ENCODE results near the gene LIMCH1. TPM values are rescaled to one million over a fixed set of nuclear protein-coding genes. Genes with fewer than 3 reads are reported as not detected.

LIMCH1 gene
- polyA plus RNA-seq, 1 donor (not counting 4 experiments of a cell fraction or from before 2014, with no cell fraction given), result 1.1 TPM

- Histone ChIP-seq H3K4me1 (ENCODE audit: control insufficient read depth, extremely low read depth, insufficient read depth, low read length) (no peaks in the 10 kb centered on the region), H3K36me3 (ENCODE audit: control insufficient read depth in 2 of 2, extremely low read depth in 1 of 2, insufficient read depth in 2 of 2, low read length in 2 of 2) (no peaks in the 10 kb centered on the region), H3K4me2 (ENCODE audit: control insufficient read depth, extremely low read depth, insufficient read depth, low read depth, low read length) (no peak overlapping the region), H3K9me3 (ENCODE audit: control insufficient read depth, low read depth, low read length) (no peaks in the 10 kb centered on the region), H2AFZ (ENCODE audit: control insufficient read depth, low read length) (no peak overlapping the region), H3K27me3 (ENCODE audit: control insufficient read depth, extremely low read depth, insufficient read depth, low read length) (no peaks in the 10 kb centered on the region), H3K27ac (ENCODE audit: control insufficient read depth, insufficient read depth, low read length) (no peak overlapping the region), H3K9ac (ENCODE audit: control insufficient read depth, extremely low read depth, insufficient read depth, low read length) (no peak overlapping the region), H4K20me1 (ENCODE audit: control insufficient read depth, extremely low read depth, insufficient read depth, low read length) (no peaks in the 10 kb centered on the region), H3K79me2 (ENCODE audit: control insufficient read depth, insufficient read depth, low read length) (no peaks in the 10 kb centered on the region), H3K4me3 (ENCODE audit: control insufficient read depth in 2 of 3, extremely low read depth in 1 of 3, insufficient read depth in 2 of 3, low read depth in 1 of 3, low read length in 3 of 3) (no peak overlapping the region), H3K9me1 (ENCODE audit: control insufficient read depth, extremely low read depth, insufficient read depth, low read length) (no peaks in the 10 kb centered on the region)
- TF ChIP-seq CTCF (optimal IDR thresholded peaks at IDR 0.05 in 1 of 3, IDR thresholded peaks at IDR 0.05 in 1 of 3, conservative IDR thresholded peaks at IDR 0.05 in 1 of 3; ENCODE audit: extremely low read depth in 1 of 3, insufficient read depth in 2 of 3, low read length in 3 of 3), result no peak
- no peak for TF ChIP-seq EZH2 (IDR thresholded peaks at IDR 0.05; ENCODE audit: low read length)
- DNase-seq (ENCODE audit: low read depth, low spot score) (no peak), FAIRE-seq (no peak)
- dilution Hi-C loops (cut with MboI; ENCODE audit: extremely low pct_ligation_motif_present, low sequenced_read_pairs), result no loop called here
Measured at GRCh38 chr4:41613386-41613785, 75.4 kb downstream of the LIMCH1 start.

GRCh38 chr4:41613821-41614220 is 75.9 kb downstream of the LIMCH1 start:
- H3K4me1 ChIP-seq (ENCODE audit: control insufficient read depth, extremely low read depth, insufficient read depth, low read length), result no peaks in the 10 kb centered on the region
- no peaks in the 10 kb centered on the region for H3K27me3 ChIP-seq (ENCODE audit: control insufficient read depth, extremely low read depth, insufficient read depth, low read length)
- FAIRE-seq, result no peak
- H3K9ac ChIP-seq (ENCODE audit: control insufficient read depth, extremely low read depth, insufficient read depth, low read length), result no peak overlapping the region
- no peaks in the 10 kb centered on the region for H3K79me2 ChIP-seq (ENCODE audit: control insufficient read depth, insufficient read depth, low read length)
- H3K4me2 ChIP-seq (ENCODE audit: control insufficient read depth, extremely low read depth, insufficient read depth, low read depth, low read length), result no peak overlapping the region
- H3K36me3 ChIP-seq (ENCODE audit: control insufficient read depth in 2 of 2, extremely low read depth in 1 of 2, insufficient read depth in 2 of 2, low read length in 2 of 2), result no peaks in the 10 kb centered on the region
- dilution Hi-C loops (cut with MboI; ENCODE audit: extremely low pct_ligation_motif_present, low sequenced_read_pairs), result no loop called here
- TF ChIP-seq CTCF (optimal IDR thresholded peaks at IDR 0.05 in 1 of 3, IDR thresholded peaks at IDR 0.05 in 1 of 3, conservative IDR thresholded peaks at IDR 0.05 in 1 of 3; ENCODE audit: extremely low read depth in 1 of 3, insufficient read depth in 2 of 3, low read length in 3 of 3) (no peak), EZH2 (IDR thresholded peaks at IDR 0.05; ENCODE audit: low read length) (no peak)
- no peak for DNase-seq (ENCODE audit: low read depth, low spot score)
- no peaks in the 10 kb centered on the region for H3K9me3 ChIP-seq (ENCODE audit: control insufficient read depth, low read depth, low read length)
- no peak overlapping the region for H2AFZ ChIP-seq (ENCODE audit: control insufficient read depth, low read length)
- no peak overlapping the region for H3K4me3 ChIP-seq (ENCODE audit: control insufficient read depth in 2 of 3, extremely low read depth in 1 of 3, insufficient read depth in 2 of 3, low read depth in 1 of 3, low read length in 3 of 3)
- H3K9me1 ChIP-seq (ENCODE audit: control insufficient read depth, extremely low read depth, insufficient read depth, low read length), result no peaks in the 10 kb centered on the region
- H3K27ac ChIP-seq (ENCODE audit: control insufficient read depth, insufficient read depth, low read length), result no peak overlapping the region
- H4K20me1 ChIP-seq (ENCODE audit: control insufficient read depth, extremely low read depth, insufficient read depth, low read length), result no peaks in the 10 kb centered on the region

Data from keratinocyte (primary cell).